DMS114 treated with DMSO at 0.1 percent for 48 hours (cell line): ENCODE data around the gene ARHGEF38.
"Not testable (repeated sequence)": the region's sequence is repeated elsewhere in the genome, so short reads cannot be mapped to it uniquely, and the experiment has no call there.

Experiments used
- DNase-seq: peaks from one replicate; lab custom pipeline; 2025; ENCODE audit not compliant: unreplicated experiment; lab: John Stamatoyannopoulos, UW

Gene ARHGEF38

GRCh38 chr4:105605493-105605892 lies 53.1 kb downstream of the ARHGEF38 start:
- no peak for DNase-seq

GRCh38 chr4:105607876-105608275 lies 55.5 kb downstream of the ARHGEF38 start:
- no peak for DNase-seq

GRCh38 chr4:105609819-105610218 lies 57.4 kb downstream of the ARHGEF38 start:
- not testable (repeated sequence) for DNase-seq

- no peak for DNase-seq
These were observed 60.9 kb downstream of the ARHGEF38 start for GRCh38 chr4:105613306-105613705.

GRCh38 chr4:105619188-105619931 lies 66.9 kb downstream of the ARHGEF38 start:
- DNase-seq, result no peak

DNA sequence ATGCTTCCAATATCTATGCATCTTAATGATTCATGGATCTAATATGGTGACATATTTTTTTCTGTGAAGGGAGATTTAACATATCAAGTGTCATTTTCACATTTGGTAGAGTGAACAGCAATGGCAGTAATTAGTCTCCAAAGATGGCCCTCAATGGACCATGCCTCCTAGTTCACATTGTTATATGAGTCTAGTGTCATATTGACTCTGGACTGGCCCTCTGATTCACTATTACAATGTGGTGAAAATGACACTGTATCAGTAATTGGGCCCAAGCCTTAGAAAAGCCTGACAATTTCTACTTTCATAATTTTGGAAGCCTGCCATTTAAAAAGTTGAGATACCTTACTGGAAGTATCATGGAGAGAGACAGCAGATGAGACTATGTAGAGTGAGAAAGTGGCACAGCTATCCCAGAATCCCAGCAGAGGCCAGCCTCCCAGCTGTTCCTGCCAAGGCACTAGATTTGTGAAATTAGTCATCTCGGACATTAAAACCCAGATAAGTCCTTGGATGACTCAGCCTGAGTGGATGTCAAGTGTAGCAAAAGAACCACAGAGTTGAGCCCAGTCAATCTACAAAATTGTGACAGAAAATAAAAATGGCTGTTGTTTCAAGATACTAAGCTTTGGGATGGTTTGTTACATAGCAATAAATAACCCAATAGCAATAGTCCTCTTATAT lies 68.4 kb downstream of the ARHGEF38 start:
- DNase-seq, result no peak

DNA sequence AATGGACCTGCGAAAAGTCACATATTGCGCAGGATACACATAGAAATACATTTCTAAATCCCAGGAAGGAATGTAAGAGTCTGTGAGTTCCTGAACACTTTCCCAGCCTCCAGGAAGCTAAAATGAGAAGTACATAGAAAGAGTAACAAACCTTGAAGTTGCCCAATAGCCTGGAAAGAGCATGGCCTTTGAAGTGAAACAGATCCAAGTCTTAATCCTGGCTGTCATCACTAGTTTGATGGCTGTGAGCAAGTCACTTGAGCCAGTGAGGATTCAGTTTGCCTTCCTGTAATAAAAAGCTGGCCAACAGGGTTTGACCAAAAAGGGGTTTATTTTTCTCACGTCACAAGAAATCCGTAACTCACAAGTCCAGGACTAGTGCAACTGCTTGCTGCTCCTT lies 69.8 kb downstream of the ARHGEF38 start:
- no peak for DNase-seq

- DNase-seq, result no peak
These were observed 70.7 kb downstream of the ARHGEF38 start for GRCh38 chr4:105623099-105623498.

GRCh38 chr4:105624530-105624929 lies 72.1 kb downstream of the ARHGEF38 start:
- no peak for DNase-seq

GRCh38 chr4:105625214-105625613 lies 72.8 kb downstream of the ARHGEF38 start:
- DNase-seq, result no peak

- DNase-seq, result no peak
These were observed 74.4 kb downstream of the ARHGEF38 start for GRCh38 chr4:105626846-105627245.

DNA sequence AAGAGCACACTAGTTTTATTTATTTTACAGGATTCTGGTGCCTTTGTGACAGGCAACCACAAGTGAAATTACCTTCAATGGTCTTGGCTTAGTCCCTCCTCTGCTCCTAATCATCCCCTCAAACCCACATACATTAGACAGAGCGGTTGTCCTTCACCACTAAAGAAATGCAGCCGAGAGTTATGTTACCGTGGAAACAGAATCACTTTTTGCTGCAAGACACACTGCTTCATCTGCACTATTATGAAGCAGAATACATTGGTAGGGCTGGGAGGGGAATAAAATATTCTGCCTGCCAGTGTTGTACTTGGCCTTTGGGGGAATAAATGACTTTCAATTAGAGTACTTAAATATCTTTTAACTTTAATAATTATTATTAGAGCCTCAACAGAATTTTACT lies 75.2 kb downstream of the ARHGEF38 start:
- DNase-seq, result no peak

DNA sequence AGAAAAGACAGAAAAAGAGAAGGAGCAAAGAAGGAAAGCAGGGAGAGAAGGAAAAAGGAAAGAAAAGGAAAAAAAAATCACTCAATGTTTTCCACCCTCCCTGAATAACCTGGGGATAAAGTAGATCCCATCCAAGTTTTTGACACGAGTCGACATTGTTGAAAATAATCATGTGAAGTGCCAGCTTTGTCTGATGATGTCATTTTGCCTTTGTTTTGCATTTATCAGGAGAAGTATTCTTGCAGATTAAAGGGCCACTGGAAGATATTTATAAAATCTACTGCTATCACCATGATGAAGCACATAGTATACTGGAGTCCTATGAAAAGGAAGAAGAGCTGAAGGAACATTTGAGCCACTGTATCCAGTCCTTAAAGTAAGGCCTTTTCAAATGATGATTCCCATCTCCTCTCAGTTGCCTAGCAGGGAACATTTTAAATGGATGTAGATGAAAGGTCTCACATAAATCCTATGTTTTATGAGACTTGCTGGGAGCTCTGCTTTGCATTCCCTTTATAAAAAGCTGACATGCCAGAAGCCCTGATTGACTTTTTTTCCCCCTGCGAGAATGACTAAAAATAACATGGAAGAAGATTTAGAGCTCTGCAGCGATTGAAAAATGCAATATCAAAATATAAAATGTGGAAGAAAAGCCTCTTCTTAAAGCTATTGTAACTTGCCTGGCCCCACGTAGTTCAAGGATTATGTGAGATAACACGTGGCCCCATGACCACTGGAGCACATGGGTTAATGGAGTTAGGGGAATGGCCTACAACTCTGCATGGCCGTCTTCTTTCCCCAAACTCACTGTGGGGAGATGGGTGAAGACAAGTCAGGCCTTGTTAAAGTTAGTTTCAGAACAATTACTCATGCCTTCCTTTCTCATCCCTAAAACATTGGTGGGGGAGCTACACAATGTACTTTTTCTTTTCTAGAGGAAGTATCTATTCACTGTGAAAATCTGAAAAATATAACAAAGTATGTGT lies 78.5 kb downstream of the ARHGEF38 start:
- no peak for DNase-seq

DNA sequence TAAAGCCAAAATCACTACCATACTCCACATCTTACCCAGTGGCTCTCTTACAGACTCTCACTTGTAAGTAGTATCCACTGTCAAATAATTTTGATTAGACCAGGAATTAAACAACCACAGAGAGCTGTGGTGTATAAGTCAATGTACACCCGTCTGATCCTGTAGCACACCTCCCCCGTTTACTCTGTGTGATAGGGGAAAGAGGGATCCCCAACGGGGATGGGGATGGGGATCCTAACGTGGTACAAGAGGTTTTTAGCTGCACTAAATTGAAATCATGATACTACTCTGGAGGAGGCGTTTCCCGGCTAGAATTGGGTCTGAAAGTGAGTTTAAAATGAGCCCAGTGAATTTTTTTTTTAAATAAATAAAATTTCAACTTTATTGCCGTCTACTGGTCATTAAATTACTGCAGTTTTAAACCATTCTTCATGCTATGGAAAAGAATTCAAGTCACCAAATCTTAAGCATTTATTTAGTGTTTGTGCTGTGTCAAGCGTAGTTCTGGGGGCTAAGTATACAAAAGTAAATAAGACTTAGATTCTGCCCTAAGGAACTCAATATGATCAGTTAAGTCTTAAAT lies 79.5 kb downstream of the ARHGEF38 start:
- DNase-seq, result no peak

DNA sequence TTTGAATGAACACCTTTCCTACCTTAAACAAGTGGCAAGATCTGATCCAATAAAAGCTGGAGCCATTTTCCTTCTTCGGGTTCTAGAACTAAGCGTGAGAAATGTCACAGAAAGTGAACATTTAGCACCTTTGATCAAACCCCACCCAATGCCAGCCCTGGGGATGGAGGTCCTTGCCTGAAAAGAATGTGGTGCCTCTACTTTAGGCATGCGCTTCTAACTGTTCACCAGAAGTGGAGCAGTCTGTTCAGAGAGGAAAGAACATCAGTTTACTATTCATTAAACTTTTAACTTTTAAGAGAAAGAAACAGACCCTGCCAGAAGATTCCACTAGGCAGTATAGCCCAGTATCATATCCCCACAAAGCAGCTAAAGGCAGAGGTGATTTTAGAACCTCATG lies 80.2 kb downstream of the ARHGEF38 start:
- DNase-seq, result no peak

DNA sequence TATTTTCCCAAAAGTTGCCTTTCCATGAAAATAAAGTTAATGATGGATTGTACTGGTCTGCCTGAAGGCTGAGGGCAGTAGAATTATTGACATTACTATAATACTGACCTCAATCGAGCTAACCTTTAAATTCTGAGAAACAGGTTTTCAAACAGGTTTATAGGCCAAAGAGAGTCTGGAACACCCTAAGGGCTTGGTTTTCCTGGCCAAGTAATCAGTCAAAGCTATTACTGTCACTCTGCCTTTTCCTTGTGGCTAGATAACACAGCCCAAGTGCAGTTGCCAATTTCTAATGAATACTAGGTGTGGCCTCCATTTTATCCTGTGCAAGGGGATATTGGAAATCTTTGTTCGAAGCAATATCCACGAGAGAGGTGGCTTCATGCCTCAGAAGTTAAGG lies 80.8 kb downstream of the ARHGEF38 start:
- DNase-seq, result no peak

- DNase-seq, result no peak
These were observed 82.1 kb downstream of the ARHGEF38 start for GRCh38 chr4:105634402-105635080.

GRCh38 chr4:105637408-105638176 lies 85.2 kb downstream of the ARHGEF38 start:
- DNase-seq, result no peak

DNA sequence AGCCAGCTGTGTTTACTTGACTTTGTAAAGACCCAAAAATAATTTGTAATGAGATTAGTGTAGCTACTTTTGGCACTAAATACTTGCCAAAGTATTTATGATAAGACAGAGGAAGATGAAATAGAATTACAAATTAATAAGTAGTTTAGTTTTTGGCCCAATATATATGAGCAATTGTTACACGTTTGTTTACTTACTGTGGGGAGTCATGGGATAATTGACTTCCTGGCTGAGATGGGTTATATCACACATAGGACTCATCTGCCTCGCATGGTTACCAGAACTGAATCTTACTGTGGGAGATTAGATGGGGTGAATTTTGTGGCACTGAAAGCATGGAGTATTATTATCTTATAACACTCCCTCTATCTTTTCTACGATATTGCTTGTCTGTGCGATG lies 89.4 kb downstream of the ARHGEF38 start:
- no peak for DNase-seq

- no peak for DNase-seq
These were observed 91.8 kb downstream of the ARHGEF38 start for GRCh38 chr4:105644257-105644656.
